Sigmoid colon (tissue), 4 donors: Measurements from ENCODE around the gene BRSK2.

Experiments used
- POLR2A ChIP-seq, 2 donors: fragments of 450-650 bp; IDR thresholded peaks; one replicate each; pipeline ENCODE4 v1.6.1; 2016; ENCODE audit warnings: antibody characterized with exemption in 2 of 2, mild to moderate bottlenecking in 2 of 2, moderate library complexity in 2 of 2
- POLR2AphosphoS5 ChIP-seq, 4 donors: sonication (generic); formaldehyde crosslinking; IDR thresholded peaks; one replicate each; pipeline ENCODE4 v1.6.1; 2017; ENCODE audit warnings: antibody characterized with exemption in 4 of 4
- TF ChIP-seq, protein P1 (sequence below), 4 experiments: fragments of 450-650 bp in 3 of 4; fragments of 200-600 bp in 1 of 4; IDR thresholded peaks; one replicate each; pipeline ENCODE4 v1.5.1; 2016 to 2019; ENCODE audit warnings: antibody characterized with exemption in 4 of 4, mild to moderate bottlenecking in 3 of 4, moderate library complexity in 2 of 4

DNA sequence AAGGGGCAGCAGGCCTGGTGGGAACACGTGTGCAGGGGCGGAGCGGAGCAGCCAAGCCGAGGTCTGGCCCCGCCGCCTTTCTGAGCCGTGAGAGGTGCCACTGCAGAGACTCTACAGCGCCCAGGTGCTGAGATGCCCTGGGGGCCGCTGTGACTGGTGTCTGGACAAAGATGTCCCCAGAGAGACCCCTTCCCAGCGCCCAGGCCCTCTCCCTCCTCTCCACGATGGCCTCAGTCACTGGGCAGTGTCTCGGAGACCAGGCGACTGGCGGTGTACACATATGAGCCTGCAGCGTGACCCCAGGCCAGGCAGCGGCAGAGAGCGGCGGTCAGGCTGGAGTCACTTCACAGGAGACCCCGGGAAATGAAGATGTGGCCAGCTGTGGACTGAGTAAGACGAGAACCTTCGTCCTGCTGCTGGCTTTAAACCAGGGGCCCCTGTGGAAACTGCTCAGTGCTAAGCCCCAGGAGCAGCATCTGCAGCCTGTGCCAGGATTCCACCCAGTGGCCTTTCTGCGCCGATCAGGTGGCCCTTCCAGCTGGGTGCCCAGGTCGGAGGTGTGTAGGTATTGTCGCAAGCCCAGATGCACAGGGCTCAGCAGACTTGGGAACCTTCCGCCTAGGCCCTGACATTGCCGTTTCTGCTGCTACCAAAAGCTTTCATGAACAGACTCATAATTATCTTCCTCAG is 62.2 kb downstream of the BRSK2 start:
- TF ChIP-seq, protein P1, sequence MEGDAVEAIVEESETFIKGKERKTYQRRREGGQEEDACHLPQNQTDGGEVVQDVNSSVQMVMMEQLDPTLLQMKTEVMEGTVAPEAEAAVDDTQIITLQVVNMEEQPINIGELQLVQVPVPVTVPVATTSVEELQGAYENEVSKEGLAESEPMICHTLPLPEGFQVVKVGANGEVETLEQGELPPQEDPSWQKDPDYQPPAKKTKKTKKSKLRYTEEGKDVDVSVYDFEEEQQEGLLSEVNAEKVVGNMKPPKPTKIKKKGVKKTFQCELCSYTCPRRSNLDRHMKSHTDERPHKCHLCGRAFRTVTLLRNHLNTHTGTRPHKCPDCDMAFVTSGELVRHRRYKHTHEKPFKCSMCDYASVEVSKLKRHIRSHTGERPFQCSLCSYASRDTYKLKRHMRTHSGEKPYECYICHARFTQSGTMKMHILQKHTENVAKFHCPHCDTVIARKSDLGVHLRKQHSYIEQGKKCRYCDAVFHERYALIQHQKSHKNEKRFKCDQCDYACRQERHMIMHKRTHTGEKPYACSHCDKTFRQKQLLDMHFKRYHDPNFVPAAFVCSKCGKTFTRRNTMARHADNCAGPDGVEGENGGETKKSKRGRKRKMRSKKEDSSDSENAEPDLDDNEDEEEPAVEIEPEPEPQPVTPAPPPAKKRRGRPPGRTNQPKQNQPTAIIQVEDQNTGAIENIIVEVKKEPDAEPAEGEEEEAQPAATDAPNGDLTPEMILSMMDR (IDR thresholded peaks at IDR 0.05), result no peak
- no peak for TF ChIP-seq POLR2A (IDR thresholded peaks at IDR 0.05)
- peak in 1 of 4 donors; percentile 24 for TF ChIP-seq POLR2AphosphoS5 (IDR thresholded peaks at IDR 0.05)
